A172 (cell line): ENCODE results near the gene ZEB2. TPM values are rescaled to one million over a fixed set of nuclear protein-coding genes. Genes with fewer than 3 reads are reported as not detected.
A peak's percentile ranks its signal among the peaks of the same experiment; 100 is the strongest.

Experiments used
- DNase-seq: peaks from one replicate; pipeline ENCODE4 v3.0.0-alpha.2; 2015; ENCODE audit warnings: low spot score
- total RNA-seq: library from RNA; depleted of rRNA; stranded (reverse); fragments of >200 nt; shearing (Covaris generic); gene quantifications from 2 replicates; pipeline ENCODE4 v1.2.3, GENCODE V29; 2014

The ZEB2 gene
- total RNA-seq, 1 experiment from 2014 or later, result 35.0 TPM

GRCh38 chr2:144471305-144472045, 48.4 kb downstream of the ZEB2 start:
- no peak for DNase-seq

GRCh38 chr2:144470816-144471215, 49.1 kb downstream of the ZEB2 start:
- DNase-seq, result no peak

DNA sequence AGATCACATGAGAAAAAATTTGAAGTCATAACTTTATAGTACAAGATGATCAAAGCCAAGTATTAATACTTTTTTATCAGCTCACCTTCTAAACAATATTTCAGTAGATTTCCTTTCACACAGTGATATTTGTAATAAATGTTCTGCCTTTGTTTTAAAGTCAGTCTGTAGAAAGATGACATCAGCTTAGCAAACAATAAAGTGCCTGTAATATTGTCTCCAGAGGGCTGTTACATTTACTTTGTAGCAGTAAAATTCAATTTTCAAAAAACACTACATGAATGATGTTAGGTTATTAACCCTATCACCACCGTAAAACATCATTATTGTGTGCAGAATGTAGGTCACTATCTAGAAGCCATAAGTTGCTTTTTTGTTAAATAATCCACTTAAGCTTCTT, 49.6 kb downstream of the ZEB2 start:
- no peak for DNase-seq

GRCh38 chr2:144469798-144470197, 50.1 kb downstream of the ZEB2 start:
- DNase-seq, result no peak

GRCh38 chr2:144468823-144469595, 50.9 kb downstream of the ZEB2 start:
- no peak for DNase-seq

- DNase-seq, result no peak
Observed at GRCh38 chr2:144467502-144468137, 52.3 kb downstream of the ZEB2 start.

- no peak for DNase-seq
Observed at GRCh38 chr2:144466637-144467036, 53.3 kb downstream of the ZEB2 start.

- no peak for DNase-seq
Observed at GRCh38 chr2:144465749-144466148, 54.2 kb downstream of the ZEB2 start.

DNA sequence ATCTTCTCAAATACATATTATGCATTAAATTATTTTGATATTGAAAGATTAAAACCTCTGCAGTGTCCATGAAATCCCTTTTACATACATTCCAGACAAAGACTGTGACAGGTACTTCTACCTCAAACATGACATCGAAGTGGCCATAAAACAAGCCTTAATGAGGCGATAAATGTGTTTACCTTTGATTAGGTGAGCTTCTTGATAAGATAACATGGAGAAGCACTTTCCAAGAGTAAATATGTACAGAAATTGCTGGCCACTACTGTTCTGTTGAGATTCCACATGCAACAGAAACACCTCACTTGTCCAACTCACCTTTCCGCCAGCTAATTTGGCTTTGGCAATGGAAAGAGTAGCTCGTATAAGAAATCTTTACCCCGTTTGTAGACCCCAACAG, 55.2 kb downstream of the ZEB2 start:
- DNase-seq, result no peak

- DNase-seq, result no peak
Observed at GRCh38 chr2:144463266-144463665, 56.7 kb downstream of the ZEB2 start.

GRCh38 chr2:144462266-144462665, 57.7 kb downstream of the ZEB2 start:
- DNase-seq, result no peak

DNA sequence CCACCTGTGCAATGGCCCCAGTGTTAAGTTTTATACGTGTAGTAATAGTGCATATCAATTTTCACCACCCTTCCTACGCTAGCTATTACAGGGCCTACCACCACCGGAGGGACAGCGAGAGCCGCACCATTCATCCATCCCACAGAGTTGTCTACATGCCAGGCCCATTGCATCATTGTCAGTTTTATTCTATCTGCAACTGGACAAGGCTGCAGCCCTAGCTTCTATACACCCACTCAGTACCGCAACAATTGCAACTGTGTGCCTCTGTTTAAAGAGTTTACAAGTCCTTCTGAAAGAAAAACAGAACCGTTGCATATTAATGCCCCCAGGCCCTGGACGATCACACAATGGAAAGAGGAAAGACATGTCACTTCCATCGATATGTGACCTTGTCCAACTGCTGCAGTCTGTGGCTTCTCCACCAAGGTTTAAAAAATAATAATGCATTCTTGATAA, 58.6 kb downstream of the ZEB2 start:
- DNase-seq, result no peak

DNA sequence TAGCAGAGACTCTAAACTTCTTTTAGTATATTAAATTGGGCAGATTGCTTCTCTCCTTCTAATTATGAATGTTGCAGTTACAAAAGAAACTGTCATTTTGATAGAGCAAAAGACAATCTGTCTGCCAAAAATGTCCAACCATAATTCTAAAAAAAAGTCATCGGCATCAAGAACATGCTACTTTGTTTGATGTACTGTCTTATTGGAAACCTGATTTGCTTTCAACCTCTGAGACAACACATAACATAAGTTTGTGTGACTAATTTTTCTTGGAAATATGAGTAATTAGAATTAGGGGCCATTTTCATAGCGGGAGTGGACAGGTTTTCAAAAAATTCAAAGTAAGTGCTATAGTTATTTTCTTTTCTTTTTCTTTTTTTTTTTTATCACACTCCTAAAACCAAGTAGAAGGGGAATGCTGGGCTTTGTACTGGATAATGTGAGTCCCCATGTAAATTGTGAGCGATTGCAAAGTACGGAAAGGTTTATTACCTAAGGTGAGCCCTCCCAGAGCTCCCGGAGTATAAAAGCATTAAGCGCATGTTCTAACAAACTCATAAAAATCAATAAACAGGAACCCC, 59.1 kb downstream of the ZEB2 start:
- DNase-seq, result no peak

DNA sequence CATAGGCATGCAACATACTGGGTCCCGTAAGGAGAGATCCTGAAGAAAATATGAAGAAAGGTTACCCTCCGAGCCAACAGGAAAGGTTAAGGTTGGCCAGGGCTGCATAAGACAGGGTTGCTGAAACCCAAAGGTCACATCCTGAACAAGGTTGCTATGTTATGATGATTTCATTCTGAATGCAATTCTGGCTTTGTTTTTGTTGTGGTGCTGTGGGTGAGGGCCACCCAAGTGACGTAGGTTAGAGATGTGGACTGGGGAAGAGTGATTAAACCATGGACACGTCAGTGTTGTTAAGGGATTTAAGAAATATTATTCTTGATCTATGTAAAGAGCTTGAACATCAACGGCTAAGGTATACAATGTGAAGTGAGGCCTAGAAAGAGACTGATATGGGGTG, 60.0 kb downstream of the ZEB2 start:
- DNase-seq, result no peak

- no peak for DNase-seq
Observed at GRCh38 chr2:144459286-144459685, 60.6 kb downstream of the ZEB2 start.

DNA sequence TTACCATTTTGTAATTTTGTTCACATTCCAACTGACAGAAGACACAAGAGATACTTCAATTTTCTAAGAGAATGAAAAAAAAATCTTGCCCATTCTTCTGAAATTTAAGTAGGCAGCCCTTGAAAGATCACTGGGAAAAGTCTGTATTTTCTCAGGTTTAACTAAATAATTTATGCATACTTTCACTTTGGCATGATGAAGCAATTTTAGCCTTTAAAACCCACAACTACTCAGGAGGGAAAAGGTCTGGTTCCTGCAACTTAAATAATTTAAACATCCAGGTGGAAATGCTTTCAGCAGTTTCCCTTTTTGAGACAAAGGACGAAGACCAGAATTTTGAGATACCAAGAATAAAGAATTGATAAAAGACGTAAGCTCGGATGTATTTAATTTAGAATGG, 61.4 kb downstream of the ZEB2 start:
- DNase-seq, result no peak

DNA sequence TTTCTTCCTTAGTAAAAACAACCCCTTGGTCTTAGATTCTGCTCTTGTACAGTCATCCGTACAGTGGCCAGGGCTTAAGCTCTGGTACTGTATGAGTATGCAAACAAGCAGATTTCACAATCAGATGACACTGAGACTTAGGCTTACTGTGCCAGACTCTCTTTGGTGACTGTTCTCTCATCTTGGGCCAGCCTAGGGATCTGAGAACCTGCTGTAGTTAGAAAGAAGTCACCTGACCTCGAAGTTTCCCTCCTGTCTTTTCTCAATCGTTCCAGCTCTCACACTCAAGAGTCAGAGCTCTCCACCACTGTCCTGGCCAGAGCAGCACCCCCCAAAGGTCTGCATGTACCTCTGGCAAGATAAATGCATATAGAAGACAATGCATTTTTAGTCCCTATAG, 63.2 kb downstream of the ZEB2 start:
- DNase-seq, result peak; percentile 38

DNA sequence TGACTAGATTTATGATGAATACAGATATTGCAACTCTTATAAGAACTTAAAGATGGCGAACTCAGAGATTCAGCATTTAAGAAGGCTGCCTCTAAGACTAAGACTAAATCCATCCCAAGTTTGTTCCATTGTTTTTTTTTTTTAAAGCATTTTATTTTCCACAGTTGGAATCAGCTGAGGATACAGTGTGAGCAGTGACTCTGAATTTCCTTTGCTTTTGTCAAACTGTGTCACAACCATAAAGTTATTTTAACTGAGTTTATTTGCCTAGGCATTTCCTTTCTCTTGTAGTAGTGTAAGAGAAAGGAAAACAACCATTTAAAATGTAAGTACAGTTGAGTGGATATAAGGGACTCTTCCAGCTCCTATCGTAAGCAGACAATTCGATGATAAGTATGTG, 63.9 kb downstream of the ZEB2 start:
- no peak for DNase-seq

GRCh38 chr2:144454466-144455287, 65.2 kb downstream of the ZEB2 start:
- DNase-seq, result no peak

GRCh38 chr2:144453486-144454158, 66.3 kb downstream of the ZEB2 start:
- no peak for DNase-seq

- DNase-seq, result peak; percentile 19
Observed at GRCh38 chr2:144452989-144453336, 67.0 kb downstream of the ZEB2 start.
